Stimulated activated CD4-positive, alpha-beta T cell treated with anti-CD3 and anti-CD28 coated beads, Interleukin-1b, Interleukin-23, amount 100 ng/mL, for 1 hour (primary cell): Measurements from ENCODE around the gene MCM3AP.

Source experiments
- DNase-seq, 2 donors: peaks; one replicate each; pipeline ENCODE4 v3.0.0-alpha.2; 2020; ENCODE audit warnings: low read depth in 2 of 2

The MCM3AP gene

GRCh38 chr21:46273341-46273740, 12.1 kb downstream of the MCM3AP start:
- DNase-seq, result no peak

- DNase-seq, result no peak
Measured at GRCh38 chr21:46269466-46269865, 15.9 kb downstream of the MCM3AP start.

GRCh38 chr21:46268371-46268770, 17.0 kb downstream of the MCM3AP start:
- no peak for DNase-seq

- no peak for DNase-seq
Measured at GRCh38 chr21:46266946-46267345, 18.5 kb downstream of the MCM3AP start.

- no peak for DNase-seq
Measured at GRCh38 chr21:46265736-46266525, 19.5 kb downstream of the MCM3AP start.

GRCh38 chr21:46264690-46265144, 20.7 kb downstream of the MCM3AP start:
- no peak for DNase-seq

GRCh38 chr21:46264046-46264689, 21.2 kb downstream of the MCM3AP start:
- no peak for DNase-seq

- DNase-seq, result no peak
Measured at GRCh38 chr21:46256501-46256994, 28.9 kb downstream of the MCM3AP start.

- DNase-seq, result no peak
Measured at GRCh38 chr21:46255758-46256337, 29.6 kb downstream of the MCM3AP start.

- no peak for DNase-seq
Measured at GRCh38 chr21:46255166-46255565, 30.2 kb downstream of the MCM3AP start.

GRCh38 chr21:46254208-46254975, 31.0 kb downstream of the MCM3AP start:
- DNase-seq, result no peak

GRCh38 chr21:46253610-46254124, 31.7 kb downstream of the MCM3AP start:
- peak in 1 of 2 donors; percentile 15 for DNase-seq

GRCh38 chr21:46252840-46253239, 32.6 kb downstream of the MCM3AP start:
- no peak for DNase-seq

- no peak for DNase-seq
Measured at GRCh38 chr21:46250146-46250725, 35.2 kb downstream of the MCM3AP start.

- DNase-seq, result no peak
Measured at GRCh38 chr21:46248827-46249226, 36.6 kb downstream of the MCM3AP start.

- DNase-seq, result no peak
Measured at GRCh38 chr21:46248422-46248782, 37.0 kb downstream of the MCM3AP start.

- DNase-seq, result no peak
Measured at GRCh38 chr21:46247699-46248421, 37.6 kb downstream of the MCM3AP start.

- no peak for DNase-seq
Measured at GRCh38 chr21:46246345-46246744, 39.1 kb downstream of the MCM3AP start.

GRCh38 chr21:46245213-46245915, 40.0 kb downstream of the MCM3AP start:
- no peak for DNase-seq

GRCh38 chr21:46244602-46245001, 40.8 kb downstream of the MCM3AP start:
- DNase-seq, result no peak
